OCI-LY7 (cell line): ENCODE data around the gene TXK. TPM values are rescaled to one million over a fixed set of nuclear protein-coding genes. Genes with fewer than 3 reads are reported as not detected.

ENCODE experiments used
- BruUV-seq: library from RNA; stranded (reverse); fragments of 400-500 nt; replicated peaks from 2 replicates; lab custom pipeline; 2021; lab: Mats Ljungman, UMichigan
- CTCF ChIA-PET: fragments of 300-600 bp; sonication (Branson Sonifier 250); formaldehyde crosslinking; loops from one replicate; lab custom pipeline; 2022; ENCODE audit warnings: antibody characterized with exemption; ENCODE audit not compliant: unreplicated experiment; lab: Charles Lee
- POLR2A ChIA-PET: fragments of 300-600 bp; sonication (Branson Sonifier 250); formaldehyde crosslinking; loops from one replicate; lab custom pipeline; 2022; ENCODE audit warnings: antibody characterized with exemption; lab: Charles Lee
- DNase-seq: peaks from one replicate; pipeline ENCODE4 v3.0.0-alpha.2; 2015; ENCODE audit warnings: low spot score
- H2AFZ ChIP-seq: fragments of 200-600 bp; sonication (generic), shearing (Covaris generic); 2 replicates; pipeline ENCODE4 v1.6.1; 2014; ENCODE audit warnings: mild to moderate bottlenecking, antibody characterized with exemption, low read length, moderate library complexity
- H3K27ac ChIP-seq: fragments of 200-600 bp; sonication (generic); 2 replicates; pipeline ENCODE4 v1.5.1; 2014; ENCODE audit warnings: mixed run types, low read depth, mild to moderate bottlenecking, moderate library complexity, low read length, inconsistent platforms; ENCODE audit not compliant: poor library complexity, severe bottlenecking
- H3K36me3 ChIP-seq: fragments of 200-600 bp; sonication (generic); 2 replicates; pipeline ENCODE4 v1.6.1; 2014; ENCODE audit warnings: mild to moderate bottlenecking, antibody characterized with exemption, low read length, moderate library complexity, mixed read lengths; ENCODE audit not compliant: insufficient read depth
- H3K4me1 ChIP-seq: fragments of 200-600 bp; sonication (generic); 2 replicates; pipeline ENCODE4 v1.5.1; 2014; ENCODE audit warnings: mild to moderate bottlenecking, low read length; ENCODE audit not compliant: insufficient read depth, poor library complexity, severe bottlenecking
- H3K4me2 ChIP-seq: fragments of 200-600 bp; sonication (generic); 2 replicates; pipeline ENCODE4 v1.6.1; 2014; ENCODE audit warnings: mild to moderate bottlenecking, low read length
- H3K4me3 ChIP-seq: fragments of 200-600 bp; sonication (generic); 2 replicates; pipeline ENCODE4 v1.5.1; 2014; ENCODE audit warnings: mild to moderate bottlenecking, low read depth, low read length; ENCODE audit not compliant: poor library complexity, severe bottlenecking
- H3K79me2 ChIP-seq: fragments of 200-600 bp; sonication (generic); 2 replicates; pipeline ENCODE4 v1.6.1; 2016; ENCODE audit warnings: low read depth, mild to moderate bottlenecking, low read length, moderate library complexity, mixed read lengths; ENCODE audit not compliant: insufficient read depth
- H3K9me2 ChIP-seq: fragments of 200-600 bp; sonication (generic); 2 replicates; pipeline ENCODE4 v1.6.1; 2016; ENCODE audit warnings: mild to moderate bottlenecking, low read length, mixed read lengths; ENCODE audit not compliant: insufficient read depth
- H3K9me3 ChIP-seq: fragments of 200-600 bp; sonication (generic); 2 replicates; pipeline ENCODE4 v1.6.1; 2014; ENCODE audit warnings: mild to moderate bottlenecking, mixed run types, low read length, mixed read lengths
- H4K20me1 ChIP-seq: fragments of 200-600 bp; sonication (generic); 2 replicates; pipeline ENCODE4 v1.6.1; 2014; ENCODE audit warnings: mild to moderate bottlenecking, antibody characterized with exemption, low read length, moderate library complexity, mixed read lengths; ENCODE audit not compliant: insufficient read depth
- CTCF ChIP-seq: fragments of 200-600 bp; sonication (generic); conservative IDR thresholded peaks from 2 replicates; pipeline ENCODE4 v1.5.1; 2014; ENCODE audit warnings: mild to moderate bottlenecking, antibody characterized with exemption, low read length, moderate library complexity, mixed read lengths
- EZH2phosphoT487 ChIP-seq: fragments of 200-600 bp; sonication (generic); IDR thresholded peaks from 2 replicates; pipeline ENCODE4 v1.6.1; 2018; ENCODE audit warnings: low read depth, borderline replicate concordance, mild to moderate bottlenecking, mixed run types, antibody characterized with exemption, low read length, moderate library complexity, mixed read lengths
- intact Hi-C: fragments of 100-400 bp; cut with micrococcal nuclease; formaldehyde crosslinking; loops from one replicate; pipeline ENCODE4 v1.10.0; 2022; ENCODE audit not compliant: unreplicated experiment
- total RNA-seq, 2 experiments: library from RNA; depleted of rRNA in 1 of 2; stranded (reverse); fragments of >200 nt in 1 of 2; shearing (Covaris generic) in 1 of 2; gene quantifications; 2 replicates each; pipeline ENCODE4 v1.2.3, GENCODE V29; 2014 to 2022

TXK gene
- total RNA-seq, 2 experiments from 2014 or later, result 0.11 TPM; not detected in 1

DNA sequence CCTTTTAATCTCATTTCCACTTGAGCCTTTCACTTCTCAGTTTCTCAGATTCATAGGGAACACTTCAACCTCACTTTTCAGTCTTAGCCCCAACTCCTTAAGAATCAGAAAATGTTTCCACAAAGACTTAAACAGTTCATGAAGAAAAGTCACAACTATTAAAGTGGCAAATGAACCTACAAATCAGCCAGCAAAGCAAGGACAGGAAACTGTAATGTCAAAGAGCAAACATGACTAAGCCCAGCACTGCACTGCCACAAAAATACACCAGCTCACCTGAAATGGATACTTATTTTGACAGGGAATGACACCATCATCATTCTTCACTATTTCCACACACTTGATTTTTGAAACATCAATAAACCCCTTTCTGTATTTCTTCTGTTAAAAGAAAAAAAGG, 41.8 kb upstream of the TXK start:
- intact Hi-C loops, result no loop called here
- Histone ChIP-seq H3K27ac (no peak overlapping the region), H4K20me1 (no peaks in the 10 kb centered on the region), H3K36me3 (no peaks in the 10 kb centered on the region), H3K9me3 (no peaks in the 10 kb centered on the region), H3K79me2 (no peaks in the 10 kb centered on the region), H2AFZ (no peak overlapping the region), H3K9me2 (no peaks in the 10 kb centered on the region), H3K4me1 (peaks cover 19% of the 10 kb centered on the region), H3K4me3 (no peak overlapping the region), H3K4me2 (no peak overlapping the region)
- DNase-seq, result no peak
- BruUV-seq, result no TSS peak
- ChIA-PET POLR2A (interaction anchor here (1.5 kb wide), 1 partner anchor 92 kb away, joined by 4 read pairs; no protein-coding TSS in a partner anchor), CTCF (no interaction called here)
- TF ChIP-seq CTCF (no peak), EZH2phosphoT487 (no peak)

DNA sequence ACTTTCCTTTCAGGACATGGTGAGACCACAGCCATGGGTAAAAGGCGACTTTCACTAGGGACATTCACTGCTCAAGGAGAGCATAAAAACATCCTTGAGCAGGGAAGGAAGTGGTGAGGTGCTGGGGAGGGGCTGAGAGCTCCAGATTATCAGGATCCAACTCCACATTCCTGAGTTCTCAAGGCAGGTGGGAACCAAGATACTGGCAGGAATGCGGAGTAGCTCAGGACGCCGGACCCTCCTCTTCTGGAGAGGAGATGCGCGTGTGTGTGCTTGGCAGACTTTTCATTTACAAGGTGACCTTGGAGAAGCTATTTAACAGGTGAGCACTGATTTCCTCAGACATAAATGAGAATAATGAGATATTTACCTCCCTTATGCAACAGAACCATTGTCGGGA, 41.3 kb upstream of the TXK start:
- no peak for TF ChIP-seq EZH2phosphoT487
- TF ChIP-seq CTCF, result no peak
- H3K9me3 ChIP-seq, result no peaks in the 10 kb centered on the region
- peaks cover 19% of the 10 kb centered on the region for H3K4me1 ChIP-seq
- no peaks in the 10 kb centered on the region for H3K79me2 ChIP-seq
- BruUV-seq, result no TSS peak
- intact Hi-C loops, result no loop called here
- H4K20me1 ChIP-seq, result no peaks in the 10 kb centered on the region
- H3K9me2 ChIP-seq, result no peaks in the 10 kb centered on the region
- H3K27ac ChIP-seq, result no peak overlapping the region
- no peak for DNase-seq
- H3K4me3 ChIP-seq, result no peak overlapping the region
- ChIA-PET POLR2A (interaction anchor here (0.8 to 1.5 kb wide), 4 partner anchors 9 to 93 kb away, joined by 3 to 5 read pairs (median 4); no protein-coding TSS in a partner anchor), CTCF (no interaction called here)
- H3K4me2 ChIP-seq, result no peak overlapping the region
- no peaks in the 10 kb centered on the region for H3K36me3 ChIP-seq
- no peak overlapping the region for H2AFZ ChIP-seq

DNA sequence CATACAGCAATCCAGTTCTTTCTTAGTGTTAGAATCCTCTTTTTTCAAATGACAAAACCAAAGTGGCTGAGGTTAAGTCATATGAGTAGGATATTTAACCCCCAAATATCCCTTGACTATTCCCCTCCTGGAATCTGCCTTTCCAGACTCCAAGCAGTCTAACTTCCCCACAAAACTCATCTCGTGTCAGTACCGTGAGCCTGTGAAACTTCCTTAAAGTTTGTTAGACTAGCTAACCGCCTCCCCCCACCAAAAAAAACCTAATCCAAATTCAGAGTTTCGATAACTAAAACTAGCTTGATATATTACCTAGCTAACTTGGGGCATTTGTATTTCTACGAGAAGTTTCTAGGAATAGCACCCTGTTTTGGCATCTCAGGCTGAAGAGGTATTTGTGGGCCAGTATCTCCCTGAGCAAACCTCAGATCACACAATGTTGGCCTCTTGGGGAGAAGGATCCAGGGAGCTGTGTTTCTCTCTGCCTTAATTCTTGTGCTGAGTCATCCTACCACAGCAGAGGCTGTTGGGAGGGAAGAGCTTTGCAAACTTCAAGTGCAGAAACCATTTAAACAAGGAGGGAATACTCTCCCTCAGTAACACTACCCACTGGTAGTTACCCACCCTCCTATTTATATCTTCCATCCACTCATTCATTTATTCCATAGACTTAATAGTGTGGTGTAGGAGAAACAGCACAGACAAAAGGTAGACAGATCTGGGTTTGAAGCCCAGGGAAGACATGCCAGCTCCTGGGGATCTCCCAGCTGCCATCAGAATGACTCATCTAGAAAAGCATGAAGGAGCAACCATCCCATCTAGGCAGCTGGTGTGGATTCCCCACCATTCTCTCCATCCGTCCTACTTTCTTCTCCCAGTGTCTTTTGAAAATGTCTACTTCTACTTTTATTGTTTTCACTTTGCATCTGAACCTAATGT, 39.3 kb upstream of the TXK start:
- no peak overlapping the region for H3K4me2 ChIP-seq
- CTCF ChIA-PET, result no interaction called here
- DNase-seq, result no peak
- H3K27ac ChIP-seq, result no peak overlapping the region
- BruUV-seq, result no TSS peak
- H4K20me1 ChIP-seq, result no peaks in the 10 kb centered on the region
- intact Hi-C loops, result no loop called here
- TF ChIP-seq EZH2phosphoT487 (no peak), CTCF (no peak)
- H3K4me3 ChIP-seq, result no peak overlapping the region
- no peaks in the 10 kb centered on the region for H3K36me3 ChIP-seq
- no peak overlapping the region for H2AFZ ChIP-seq
- no peaks in the 10 kb centered on the region for H3K79me2 ChIP-seq
- no peaks in the 10 kb centered on the region for H3K9me2 ChIP-seq
- POLR2A ChIA-PET, result interaction anchor here (0.7 to 1.3 kb wide), 2 partner anchors 10 to 36 kb away, joined by 3 to 4 read pairs; no protein-coding TSS in a partner anchor
- no peaks in the 10 kb centered on the region for H3K9me3 ChIP-seq
- peaks cover 4% of the 10 kb centered on the region for H3K4me1 ChIP-seq
